T-helper 22 cell (primary cell): Measurements from ENCODE around the gene KIN.
"Not testable (repeated sequence)": the region's sequence is repeated elsewhere in the genome, so short reads cannot be mapped to it uniquely, and the experiment has no call there.

Source experiments
- DNase-seq: peaks from one replicate; pipeline ENCODE4 v3.0.0-alpha.2; 2020; ENCODE audit warnings: low read depth

The KIN gene, protein sequence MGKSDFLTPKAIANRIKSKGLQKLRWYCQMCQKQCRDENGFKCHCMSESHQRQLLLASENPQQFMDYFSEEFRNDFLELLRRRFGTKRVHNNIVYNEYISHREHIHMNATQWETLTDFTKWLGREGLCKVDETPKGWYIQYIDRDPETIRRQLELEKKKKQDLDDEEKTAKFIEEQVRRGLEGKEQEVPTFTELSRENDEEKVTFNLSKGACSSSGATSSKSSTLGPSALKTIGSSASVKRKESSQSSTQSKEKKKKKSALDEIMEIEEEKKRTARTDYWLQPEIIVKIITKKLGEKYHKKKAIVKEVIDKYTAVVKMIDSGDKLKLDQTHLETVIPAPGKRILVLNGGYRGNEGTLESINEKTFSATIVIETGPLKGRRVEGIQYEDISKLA

DNA sequence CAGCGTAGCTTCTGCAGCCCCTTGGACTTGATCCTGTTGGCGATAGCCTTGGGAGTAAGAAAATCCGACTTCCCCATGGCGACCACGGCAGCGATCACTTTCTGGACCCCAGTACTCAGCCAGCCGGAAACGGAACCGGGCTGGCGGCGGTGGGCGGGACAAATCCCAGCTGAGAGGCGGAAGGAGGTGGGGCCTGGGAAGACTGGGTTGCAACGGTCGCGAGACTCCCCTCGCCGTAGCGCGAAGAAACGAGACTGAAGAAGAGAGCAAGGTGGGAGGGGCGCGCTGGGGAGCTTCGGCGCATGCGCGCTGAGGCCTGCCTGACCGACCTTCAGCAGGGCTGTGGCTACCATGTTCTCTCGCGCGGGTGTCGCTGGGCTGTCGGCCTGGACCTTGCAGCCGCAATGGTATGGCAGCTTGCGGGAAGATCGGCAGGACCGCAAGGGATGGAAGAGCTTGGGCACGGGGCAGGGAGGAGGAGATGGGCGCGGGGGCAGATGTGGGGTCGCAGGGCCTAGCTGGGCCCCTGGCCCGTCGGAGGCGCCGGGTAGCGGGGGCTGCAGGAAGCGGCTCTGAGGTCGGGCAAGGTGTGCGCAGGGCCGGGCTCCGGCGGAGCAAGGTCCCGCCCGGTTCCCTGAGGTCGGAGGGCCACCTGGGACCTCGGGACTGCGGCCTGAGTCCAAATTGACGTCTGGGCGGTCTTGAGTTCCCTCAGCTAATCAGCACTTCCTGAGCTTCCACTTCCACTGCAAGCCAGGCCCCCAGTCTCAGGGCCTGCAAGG is at the start of gene KIN, which contains the start of gene ATP5F1C:
Gene KIN, minus strand, starts transcription at position 137 of the 782 bp plus-strand sequence. Its CDS starts 60 bp downstream, at position 77.
Gene ATP5F1C, plus strand, starts transcription at position 321 of the 782 bp plus-strand sequence. Its CDS starts 31 bp downstream, at position 352.
- peak; percentile 94 for DNase-seq

DNA sequence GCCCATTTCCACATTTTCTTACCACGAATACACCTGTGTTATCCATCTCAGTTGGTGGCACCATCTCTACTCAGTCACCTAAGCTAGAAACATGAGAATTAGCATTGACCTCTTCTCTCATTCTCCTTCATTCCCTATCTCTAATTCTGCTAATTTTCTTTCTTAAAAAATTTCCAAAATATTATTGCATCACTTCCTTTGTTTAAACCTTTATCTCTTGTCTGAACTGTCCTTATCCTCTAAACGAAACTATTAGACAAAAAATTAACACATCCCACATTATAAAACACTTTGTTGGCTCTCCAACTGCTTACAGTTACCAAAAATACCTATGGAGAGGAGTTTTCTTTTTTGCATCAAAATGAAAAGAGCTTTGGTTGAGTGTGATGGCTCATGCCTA is 48.8 kb upstream of the KIN start:
- no peak for DNase-seq

DNA sequence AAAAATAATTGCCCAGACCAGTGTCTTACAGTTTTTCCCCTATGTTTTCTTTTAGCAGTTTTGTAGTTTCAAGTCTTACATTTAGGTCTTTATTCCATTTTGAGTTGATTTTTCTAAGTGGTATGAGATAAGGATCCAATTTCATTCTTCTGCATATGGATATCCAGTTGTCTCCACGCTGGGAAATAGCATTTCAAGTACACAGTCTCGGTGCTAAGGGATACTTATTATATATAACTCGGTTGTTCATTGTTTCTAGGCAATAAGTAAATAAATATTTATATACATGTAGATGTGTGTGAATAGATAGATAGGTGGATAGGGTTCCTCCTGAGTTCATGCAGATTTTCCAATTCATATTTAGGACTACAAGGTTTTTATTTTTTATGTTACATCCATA is 46.5 kb upstream of the KIN start:
- DNase-seq: no peak

DNA sequence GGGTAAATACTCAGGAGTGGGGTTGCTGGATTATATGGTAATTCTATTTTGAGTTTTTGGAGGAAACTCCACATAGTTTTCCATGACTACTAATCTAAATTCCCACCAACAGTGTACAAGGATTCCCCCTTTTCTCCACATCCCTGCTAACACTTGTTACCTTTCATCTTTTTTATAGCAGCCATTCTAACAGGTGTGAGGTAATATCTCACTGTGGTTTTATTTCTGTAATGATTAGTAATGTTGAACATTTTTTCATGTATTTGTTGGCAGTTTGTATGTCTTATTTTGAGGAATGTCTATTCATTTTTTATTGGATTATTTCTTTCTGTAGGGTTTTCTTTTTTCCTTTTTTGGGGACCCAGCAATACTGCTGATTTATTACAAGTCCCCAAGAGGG is 45.4 kb upstream of the KIN start:
- DNase-seq: no peak

DNA sequence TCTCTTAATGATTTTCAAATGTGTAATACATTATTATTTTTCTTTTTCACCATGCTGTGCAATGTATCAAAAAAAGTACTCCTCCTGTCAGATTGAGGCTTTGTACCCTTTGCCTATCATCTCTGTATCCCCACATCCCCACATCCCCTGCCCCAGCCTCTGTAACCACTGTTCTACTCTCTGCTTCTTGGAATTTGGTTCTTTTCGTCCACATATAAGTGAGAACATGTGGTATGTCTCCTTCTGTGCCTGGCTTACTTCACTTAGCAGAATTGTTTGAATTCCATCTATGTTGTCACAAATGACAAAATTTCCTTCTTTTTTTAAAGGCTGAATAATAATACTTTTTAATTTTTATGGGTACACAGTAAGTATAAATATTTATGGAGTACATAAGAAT is 44.3 kb upstream of the KIN start:
- no peak for DNase-seq

DNA sequence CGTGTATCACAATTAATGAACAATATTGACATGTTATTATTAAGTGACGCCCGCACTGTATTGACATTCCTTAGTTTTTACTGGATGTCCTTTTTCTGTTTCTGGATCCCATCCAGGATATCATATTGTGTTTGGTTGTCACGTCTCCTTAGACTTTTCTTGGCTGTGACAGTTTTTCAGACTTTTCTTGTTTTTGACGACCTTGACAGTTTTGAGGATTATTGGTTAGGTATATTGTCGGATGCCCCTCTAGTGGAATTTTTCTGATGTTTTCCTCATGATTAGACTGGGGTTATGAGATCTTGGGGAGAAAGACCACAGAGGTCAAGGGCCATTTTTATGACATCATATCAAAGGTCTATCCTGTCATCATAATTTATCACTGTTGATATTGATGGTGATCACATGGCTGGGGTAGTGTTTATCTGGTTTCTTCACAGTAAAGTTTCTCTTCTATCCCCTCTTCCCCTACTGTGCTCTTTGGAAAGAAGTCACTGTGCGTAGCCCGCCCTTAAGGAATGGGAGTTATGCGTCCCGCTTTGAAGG is 41.6 kb upstream of the KIN start:
- no peak for DNase-seq

DNA sequence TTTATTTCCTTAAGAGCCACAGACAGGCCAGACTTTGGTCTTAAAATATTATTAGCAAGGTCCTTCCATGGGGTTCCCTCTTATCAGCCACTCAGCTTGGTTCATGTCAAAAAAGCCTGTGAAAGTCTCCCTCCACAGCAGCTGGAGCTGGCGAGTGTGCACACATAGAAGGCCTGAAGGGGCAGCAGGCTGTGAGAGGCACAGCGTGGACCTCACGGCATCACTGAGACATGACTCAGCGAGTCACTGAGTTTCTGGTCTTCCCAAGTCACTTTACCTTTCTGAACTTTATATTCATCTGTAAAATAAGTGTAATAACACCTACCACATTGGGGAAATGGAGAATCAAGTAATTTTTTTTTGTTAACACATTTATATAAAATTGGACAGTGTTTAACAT is 39.2 kb upstream of the KIN start:
- no peak for DNase-seq

DNA sequence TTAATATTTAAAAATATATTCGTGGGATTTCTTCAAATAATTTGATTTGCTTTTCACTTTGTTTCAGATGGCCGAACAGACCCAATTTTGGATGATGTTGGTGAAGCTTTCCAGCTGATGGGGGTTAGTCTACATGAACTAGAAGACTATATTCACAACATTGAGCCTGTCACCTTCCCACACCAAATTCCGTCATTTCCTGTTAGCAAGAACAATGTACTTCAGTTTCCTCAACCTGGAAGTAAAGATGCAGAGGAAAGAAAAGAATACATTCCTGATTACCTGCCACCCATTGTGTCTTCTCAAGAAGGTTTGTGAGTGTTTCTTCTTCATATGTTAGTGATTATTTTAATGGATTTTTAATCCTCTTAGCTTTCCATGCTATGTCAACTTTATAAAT is 36.5 kb upstream of the KIN start:
- DNase-seq: no peak

DNA sequence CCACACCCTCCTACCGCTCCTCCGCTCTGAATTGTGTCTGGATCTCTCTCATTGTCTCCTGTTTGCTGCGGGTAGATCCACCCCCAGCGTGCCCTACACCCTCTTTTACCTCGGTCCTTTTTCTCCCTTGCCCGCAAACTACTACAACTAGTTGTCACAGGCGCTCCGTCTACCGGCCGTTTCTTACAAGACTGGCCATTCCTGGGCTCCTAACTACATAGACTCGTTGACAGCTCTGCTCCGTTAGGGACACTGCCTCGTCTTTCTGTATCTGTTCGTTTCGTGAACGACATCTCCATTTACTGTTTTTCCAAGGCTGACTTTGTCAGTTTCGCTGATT is 31.3 kb upstream of the KIN start:
- DNase-seq: no peak

DNA sequence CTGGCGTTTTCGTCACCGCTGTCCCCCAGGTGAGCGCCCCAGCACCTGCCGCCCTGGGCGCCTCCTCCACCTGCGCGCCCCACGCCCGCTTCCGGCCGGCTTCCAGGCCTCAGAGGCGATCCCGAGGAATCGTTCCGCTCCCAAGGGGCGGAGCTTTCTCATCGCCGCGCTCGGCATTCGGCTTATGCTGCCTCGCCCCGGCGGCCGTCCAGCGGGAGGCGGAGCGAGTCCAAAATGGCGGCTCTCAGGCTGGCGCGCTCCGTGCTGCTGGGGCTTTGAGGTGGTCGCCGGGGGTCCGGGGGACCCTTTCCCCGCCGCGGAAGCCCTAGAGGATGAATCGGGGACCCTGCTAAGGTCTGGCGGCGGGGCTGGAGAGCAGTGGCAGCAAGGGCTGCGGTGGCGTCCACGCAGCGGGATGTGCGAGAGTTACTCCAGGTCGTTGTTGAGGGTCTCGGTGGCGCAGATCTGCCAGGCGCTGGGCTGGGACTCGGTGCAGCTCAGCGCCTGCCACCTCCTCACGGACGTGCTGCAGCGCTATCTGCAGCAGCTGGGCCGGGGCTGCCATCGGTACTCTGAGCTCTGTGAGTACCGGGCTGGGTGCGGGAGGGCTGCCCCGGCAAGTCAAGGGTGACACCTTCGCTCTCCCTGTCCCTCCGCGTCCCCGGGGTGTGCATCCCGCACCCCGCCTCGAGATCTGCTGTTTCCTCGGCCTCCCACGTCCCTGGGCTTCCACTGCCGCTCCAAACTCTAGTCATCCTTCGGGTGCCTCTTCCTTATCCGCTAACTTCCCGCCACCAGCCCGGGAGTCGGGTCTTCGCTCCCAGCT is 30.7 kb upstream of the KIN start, which contains the start of gene TAF3:
Gene TAF3, plus strand, starts transcription at position 211 of the 826 bp plus-strand sequence. Its CDS starts 205 bp downstream, at position 416.
- peak; percentile 81 for DNase-seq

DNA sequence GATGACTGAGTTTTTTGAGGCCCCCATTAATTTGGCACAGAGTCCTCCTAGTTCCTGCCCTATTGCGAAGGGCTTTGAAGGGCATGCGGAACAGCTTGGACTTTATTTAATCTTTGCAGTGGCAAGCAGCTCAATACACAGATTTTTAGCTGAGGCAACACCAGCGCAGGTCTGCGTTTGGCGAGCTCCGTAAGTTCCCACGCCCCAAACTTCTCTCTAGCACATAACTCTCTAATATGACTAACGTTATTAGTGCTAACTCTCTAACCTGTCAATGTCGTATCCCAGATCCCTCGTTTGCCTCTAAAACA is 30.1 kb upstream of the KIN start:
- DNase-seq: no peak

DNA sequence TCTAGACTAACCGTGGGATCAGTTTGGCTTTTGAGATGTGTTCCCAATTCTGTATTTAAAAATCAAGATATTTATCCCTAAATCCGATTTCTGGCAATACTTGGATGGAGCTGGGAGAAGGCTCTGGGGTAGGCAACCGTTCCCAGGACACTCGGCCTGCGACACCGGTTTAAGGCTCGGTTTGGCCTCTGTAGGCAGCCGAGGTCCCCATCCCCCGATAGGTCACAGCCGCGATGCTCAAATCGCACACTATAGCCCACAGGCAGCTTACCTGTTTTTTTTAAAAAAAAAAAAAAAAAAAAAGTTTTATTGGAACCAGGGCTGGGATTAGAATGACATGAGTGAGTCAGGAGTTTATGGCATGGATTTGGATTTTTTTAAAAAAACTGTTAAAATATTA is 29.8 kb upstream of the KIN start:
- no peak for DNase-seq

DNA sequence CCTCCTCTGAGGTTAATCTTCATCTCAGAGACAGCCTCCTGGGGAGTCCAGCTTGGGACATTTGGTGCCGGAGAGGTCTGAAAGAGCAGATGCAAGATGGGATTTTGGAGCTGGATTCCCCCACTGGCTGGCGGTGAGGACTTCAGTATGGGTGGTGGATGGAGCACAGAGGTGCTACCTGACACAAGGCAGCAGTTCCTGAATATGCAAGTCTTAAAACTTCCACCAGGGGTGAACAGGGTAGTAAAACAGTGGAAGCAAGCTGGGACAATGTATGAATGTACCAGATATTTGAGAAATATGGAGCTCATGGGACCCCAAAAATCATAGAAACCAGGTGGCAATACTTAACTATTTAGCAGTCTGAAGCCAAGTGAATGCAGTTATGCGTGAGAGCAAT is 25.7 kb upstream of the KIN start:
- no peak for DNase-seq

DNA sequence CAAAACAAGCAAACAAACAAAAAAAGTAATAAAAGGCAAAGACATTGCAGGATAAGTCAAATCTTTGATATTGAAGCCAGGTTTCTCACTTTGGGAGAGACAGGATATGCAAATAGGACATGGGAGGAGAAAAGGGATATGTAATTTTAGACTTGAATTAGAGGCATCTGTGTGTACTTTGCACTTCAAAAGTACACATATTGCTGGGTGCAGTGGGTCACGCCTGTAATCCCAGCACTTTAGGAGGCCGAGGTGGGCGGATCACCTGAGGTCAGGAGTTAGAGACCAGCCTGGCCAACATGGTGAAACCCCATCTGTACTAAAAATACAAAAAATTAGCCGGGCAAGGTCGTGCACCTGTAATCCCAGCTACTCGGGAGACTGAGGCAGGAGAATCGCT is 23.9 kb upstream of the KIN start:
- not testable (repeated sequence) for DNase-seq

DNA sequence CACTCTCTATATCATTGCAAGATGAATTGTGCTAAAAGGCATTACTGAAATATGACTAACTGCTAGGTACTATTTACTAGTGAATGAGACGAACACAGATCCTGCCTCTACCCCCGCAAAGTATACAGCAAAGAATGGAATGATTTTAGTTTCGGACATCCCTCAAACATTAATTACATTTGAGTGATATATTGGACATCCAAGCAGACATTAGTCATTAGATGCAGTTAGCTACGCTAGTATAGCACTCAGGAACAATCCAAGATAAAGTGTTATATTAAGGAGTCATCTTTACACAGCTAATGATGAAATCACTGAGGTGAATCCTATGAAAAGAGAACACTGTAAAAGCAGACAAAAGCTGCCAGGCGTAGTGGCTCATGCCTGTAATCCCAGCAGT is 23.2 kb upstream of the KIN start:
- no peak for DNase-seq

DNA sequence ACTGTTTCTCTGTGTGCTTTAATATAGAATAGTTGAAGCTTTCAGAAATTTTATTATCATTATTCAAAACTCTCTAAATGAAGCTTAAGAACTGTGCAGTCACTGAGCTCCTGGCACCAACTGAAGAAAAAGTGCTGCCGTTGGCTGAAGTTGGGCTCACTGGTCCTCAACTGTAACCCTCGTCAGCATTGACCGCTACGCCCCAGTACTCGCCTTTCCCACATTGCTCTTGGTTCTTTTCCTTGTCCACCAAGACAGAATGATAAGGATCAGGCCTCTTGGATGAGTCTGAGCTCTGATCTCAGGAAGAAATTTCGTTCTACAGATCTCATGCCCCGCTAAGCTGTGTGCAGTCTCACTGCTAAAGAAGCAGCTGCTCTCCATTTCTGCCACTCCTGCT is 22.6 kb upstream of the KIN start:
- DNase-seq: no peak

DNA sequence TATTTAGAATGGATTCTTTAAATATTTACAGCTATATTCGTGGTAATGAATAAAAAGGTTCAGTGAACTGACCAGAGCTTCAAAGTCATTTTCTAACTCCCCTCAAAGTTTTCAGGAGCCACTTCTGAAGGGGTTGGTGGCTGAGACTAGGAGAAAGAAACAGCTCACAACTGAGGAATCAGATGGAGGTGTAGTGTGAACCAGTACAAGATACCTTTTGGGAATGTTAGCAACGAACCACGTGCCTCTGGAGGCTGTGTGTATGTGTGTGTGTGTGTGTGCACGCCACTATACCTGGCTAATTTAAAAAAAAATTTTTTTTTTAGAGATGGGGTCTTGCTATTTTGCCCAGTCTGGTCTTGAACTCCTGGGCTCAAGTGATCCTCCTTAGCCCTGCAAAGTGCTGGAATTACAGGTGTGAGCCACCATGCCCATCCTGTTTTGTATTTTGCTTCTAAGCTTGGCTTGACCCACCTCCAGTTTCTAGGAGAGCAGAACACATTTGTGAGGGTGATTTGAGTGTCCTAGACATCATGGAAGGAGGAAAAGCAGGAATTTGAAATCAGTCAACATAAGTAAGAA is 21.0 kb upstream of the KIN start:
- DNase-seq: no peak

DNA sequence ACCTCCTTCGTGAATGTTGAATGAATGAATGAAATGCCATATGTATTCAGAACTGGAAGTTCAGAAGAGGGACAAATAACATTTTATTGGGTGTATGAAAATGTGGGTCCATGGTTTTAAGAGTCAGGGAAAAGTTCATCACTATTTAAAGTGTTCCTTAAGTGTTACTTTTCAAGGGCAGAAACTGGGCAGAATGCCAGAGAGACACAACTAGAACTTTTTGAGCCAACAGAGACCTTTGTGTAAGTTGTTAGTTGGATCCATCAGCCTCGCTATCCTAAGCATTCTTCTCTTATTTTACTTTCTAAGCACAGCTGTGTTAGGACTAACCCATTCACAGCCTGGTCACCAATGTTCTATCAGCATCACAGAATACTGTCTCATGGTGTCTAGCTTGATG is 16.9 kb upstream of the KIN start:
- DNase-seq: no peak

DNA sequence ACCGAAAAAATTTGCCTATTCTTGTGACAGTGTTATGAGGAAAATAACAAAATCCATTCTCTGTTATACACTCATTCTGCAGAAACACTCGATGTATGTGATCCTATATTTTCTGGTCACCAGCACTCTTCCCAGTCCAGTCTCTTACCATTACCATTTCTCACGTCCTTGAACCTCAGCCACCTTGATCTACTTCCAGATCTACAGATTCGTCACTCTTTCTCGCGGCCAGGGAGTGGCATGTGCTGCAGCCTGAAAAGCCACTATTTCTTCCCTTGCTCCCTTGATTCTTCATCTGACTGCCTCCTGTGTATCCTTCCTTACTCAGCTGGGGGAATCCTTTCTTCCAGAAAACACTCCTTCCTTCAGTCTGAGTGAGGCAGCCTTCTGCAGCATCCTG is 16.4 kb upstream of the KIN start:
- DNase-seq: no peak

DNA sequence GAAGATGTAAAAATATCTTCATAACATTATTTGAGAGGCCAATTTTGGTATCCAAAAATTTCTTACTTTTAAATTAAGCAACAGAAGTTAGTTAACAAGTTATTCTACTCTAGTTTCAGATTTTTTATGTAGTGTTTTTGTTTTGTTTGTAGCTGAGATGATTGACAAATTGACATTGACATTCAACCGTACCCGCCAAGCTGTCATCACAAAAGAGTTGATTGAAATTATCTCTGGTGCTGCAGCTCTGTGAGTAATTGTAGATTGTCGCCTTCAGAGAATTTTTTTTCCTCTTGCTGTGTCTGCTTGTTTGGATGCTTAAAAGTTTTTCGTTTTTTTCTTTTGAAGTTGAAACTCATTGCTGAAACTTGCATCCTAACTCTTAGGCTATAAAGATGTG is 14.8 kb upstream of the KIN start:
- no peak for DNase-seq

DNA sequence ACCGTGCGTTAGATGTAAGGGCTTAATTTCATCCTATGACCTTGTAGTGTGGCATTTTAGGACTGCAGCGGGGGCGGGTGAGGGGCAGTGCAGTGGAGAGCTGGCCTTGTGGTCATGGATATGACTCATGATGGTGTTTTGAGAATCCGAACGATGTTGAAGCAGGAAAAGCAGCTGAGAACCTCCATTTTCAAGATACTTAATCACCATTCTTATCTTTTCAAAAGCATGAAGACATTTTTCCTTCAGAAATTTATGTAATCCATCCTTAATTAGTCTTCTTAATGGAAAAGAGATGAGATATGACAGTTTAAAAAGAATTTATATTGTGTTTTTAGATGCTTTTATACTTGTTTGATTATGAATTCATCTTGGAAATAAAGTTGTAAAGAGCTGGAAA is 9.8 kb upstream of the KIN start:
- DNase-seq: no peak

DNA sequence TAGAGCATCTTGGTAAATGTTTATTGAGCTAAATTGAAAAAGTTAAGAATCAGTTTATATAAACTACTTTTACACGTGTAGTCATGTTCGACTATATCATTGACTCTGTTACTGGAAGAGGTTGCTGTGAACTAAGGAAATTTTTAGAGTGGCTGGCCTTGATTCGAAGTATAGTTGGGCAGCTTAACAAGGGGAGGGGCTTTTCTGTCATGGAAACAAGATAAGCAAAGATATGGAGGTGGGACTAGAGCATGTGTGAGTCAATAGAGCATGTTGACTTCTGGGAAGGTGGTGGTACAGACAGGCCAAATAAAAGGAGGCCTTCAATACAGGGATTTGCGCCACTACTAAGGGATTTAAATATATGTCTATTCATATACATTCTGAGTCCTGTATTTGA is 7.8 kb upstream of the KIN start:
- no peak for DNase-seq
